HepG2 (cell line): Measurements from ENCODE around the gene CMYA5. TPM values are rescaled to one million over a fixed set of nuclear protein-coding genes. Genes with fewer than 3 reads are reported as not detected.

Source experiments
- ATAC-seq: fragments of 200-7000 bp; cut with Tn5 transposase; 3 replicates; pipeline ENCODE4 v1.9.1; 2020; ENCODE audit warnings: mild to moderate bottlenecking, moderate library complexity
- BruUV-seq: library from RNA; stranded (reverse); fragments of 400-500 nt; replicated peaks from 2 replicates; lab custom pipeline; 2021; lab: Mats Ljungman, UMichigan
- CTCF ChIA-PET: fragments of 300-600 bp; formaldehyde crosslinking; extraction: SDS; loops from one replicate; lab custom pipeline; 2021; ENCODE audit warnings: low total read pairs, inconsistent platforms, low intra/inter-chr PET ratio; lab: Yijun Ruan, JAX
- POLR2A ChIA-PET: fragments of 350-600 bp; sonication (Branson Sonifier 250); formaldehyde crosslinking; loops from one replicate; lab custom pipeline; 2020; ENCODE audit warnings: antibody characterized with exemption, inconsistent platforms; lab: Yijun Ruan, JAX
- DNase-seq: peaks from one replicate; pipeline ENCODE4 v3.0.0-alpha.2; 2015; ENCODE audit warnings: low spot score
- FAIRE-seq: peaks from 3 replicates; lab custom pipeline; 2011; peaks lifted over from hg19 to GRCh38; lab: Jason Lieb, UNC
- H2AFZ ChIP-seq: one replicate; pipeline ENCODE4 v1.6.1; 2011; ENCODE audit warnings: low read length, inconsistent platforms
- H3K27ac ChIP-seq: fragments of 300-600 bp; 3 replicates; pipeline ENCODE4 v1.8.0; 2011; ENCODE audit warnings: mixed run types, mild to moderate bottlenecking, mixed read lengths, low read length, inconsistent platforms; ENCODE audit not compliant: insufficient read depth; ENCODE audit errors: extremely low read length
- H3K27me3 ChIP-seq, 2 experiments: fragments of 200-600 bp in 1 of 2; 2 replicates in 1 of 2; 3 replicates in 1 of 2; pipeline versions ENCODE4 v1.6.0 to v1.8.0; 2011; ENCODE audit warnings: low read length in 2 of 2, mild to moderate bottlenecking in 2 of 2, moderate library complexity in 2 of 2, inconsistent platforms in 1 of 2; ENCODE audit not compliant: insufficient read depth in 2 of 2, control insufficient read depth in 1 of 2
- H3K36me3 ChIP-seq, 2 experiments: fragments of 200-600 bp in 1 of 2; replicated peaks in 1 of 2; 2 replicates in 1 of 2; 3 replicates in 1 of 2; pipeline versions ENCODE4 v1.5.1 to v1.8.0; 2011; ENCODE audit warnings: low read length in 2 of 2, inconsistent platforms in 1 of 2; ENCODE audit not compliant: insufficient read depth in 2 of 2, control insufficient read depth in 1 of 2
- H3K4me1 ChIP-seq: 2 replicates; pipeline ENCODE4 v1.5.1; 2012; ENCODE audit warnings: low read length, inconsistent platforms; ENCODE audit not compliant: insufficient read depth
- H3K4me2 ChIP-seq: 2 replicates; pipeline ENCODE4 v1.6.0; 2011; ENCODE audit warnings: low read depth, low read length, inconsistent platforms
- H3K4me3 ChIP-seq, 3 experiments: fragments of 200-600 bp in 1 of 3; sonication (generic), shearing (Covaris generic) in 1 of 3; replicated peaks in 1 of 3; 2 replicates each; pipeline ENCODE4 v1.5.1; 2011 to 2016; ENCODE audit warnings: low read length in 3 of 3, inconsistent platforms in 2 of 3, low read depth in 2 of 3, mild to moderate bottlenecking in 2 of 3, control low read depth in 1 of 3, mixed read lengths in 1 of 3; ENCODE audit not compliant: insufficient read depth in 1 of 3
- H3K79me2 ChIP-seq: one replicate; pipeline ENCODE4 v1.6.1; 2011; ENCODE audit warnings: low read length, inconsistent platforms; ENCODE audit not compliant: insufficient read depth
- H3K9ac ChIP-seq: 2 replicates; pipeline ENCODE4 v1.6.0; 2011; ENCODE audit warnings: mild to moderate bottlenecking, low read depth, low read length, inconsistent platforms; ENCODE audit not compliant: insufficient read depth
- H3K9me3 ChIP-seq: 2 replicates; pipeline ENCODE4 v1.5.1; 2012; ENCODE audit warnings: mild to moderate bottlenecking, low read length
- H4K20me1 ChIP-seq: 2 replicates; pipeline ENCODE4 v1.6.0; 2011; ENCODE audit warnings: inconsistent platforms, mild to moderate bottlenecking, low read length, moderate library complexity; ENCODE audit not compliant: insufficient read depth
- FOSL2 ChIP-seq: sonication (generic); formaldehyde crosslinking; IDR thresholded peaks from 2 replicates; pipeline ENCODE4 v1.4.0; 2020; ENCODE audit warnings: missing genetic modification reagents
- HMGXB3 ChIP-seq: sonication (generic); formaldehyde crosslinking; IDR thresholded peaks from 2 replicates; pipeline ENCODE4 v1.4.0; 2020; ENCODE audit warnings: missing genetic modification reagents, borderline replicate concordance
- KLF16 ChIP-seq, 2 experiments: sonication (generic) in 1 of 2; formaldehyde crosslinking in 1 of 2; IDR thresholded peaks; 2 replicates each; pipeline versions ENCODE4 v1.6.1 to v1.8.0; 2016 to 2023; ENCODE audit warnings: missing genetic modification reagents in 2 of 2, missing compliant biosample characterization in 1 of 2
- MAX ChIP-seq: IDR thresholded peaks from 2 replicates; pipeline ENCODE4 v1.6.1; 2012; ENCODE audit warnings: inconsistent platforms
- MED13 ChIP-seq: sonication (generic); formaldehyde crosslinking; IDR thresholded peaks from 2 replicates; pipeline ENCODE4 v1.5.0; 2020; ENCODE audit warnings: missing genetic modification reagents
- MTF1 ChIP-seq: sonication (generic); formaldehyde crosslinking; IDR thresholded peaks from 2 replicates; pipeline ENCODE4 v1.5.0; 2020; ENCODE audit warnings: missing genetic modification reagents
- NFE2 ChIP-seq: sonication (generic); formaldehyde crosslinking; IDR thresholded peaks from 2 replicates; pipeline ENCODE4 v1.4.0; 2020; ENCODE audit warnings: missing genetic modification reagents
- PAX8 ChIP-seq: sonication (generic); formaldehyde crosslinking; IDR thresholded peaks from 2 replicates; pipeline ENCODE4 v1.8.0; 2022; ENCODE audit warnings: mild to moderate bottlenecking, missing genetic modification reagents, borderline replicate concordance
- STAG1 ChIP-seq: sonication (generic); formaldehyde crosslinking; IDR thresholded peaks from 2 replicates; pipeline ENCODE4 v1.4.0; 2020; ENCODE audit warnings: missing genetic modification reagents
- TRAFD1 ChIP-seq: sonication (generic); formaldehyde crosslinking; IDR thresholded peaks from 2 replicates; pipeline ENCODE4 v1.5.1; 2020; ENCODE audit warnings: missing genetic modification reagents, mild to moderate bottlenecking, borderline replicate concordance
- ZFAT ChIP-seq: sonication (generic); formaldehyde crosslinking; conservative IDR thresholded peaks from 2 replicates; pipeline ENCODE4 v1.8.1; 2023; ENCODE audit warnings: missing genetic modification reagents, inconsistent platforms
- WGBS: methylation state at CpG from one replicate; pipeline ENCODE4 v1.1.6; 2017; ENCODE audit warnings: low lambda C conversion rate; 5-methylcytosine and 5-hydroxymethylcytosine counted together
- in situ Hi-C: cut with HindIII; loops from 2 replicates; pipeline ENCODE4 v1.10.0; 2017; ENCODE audit warnings: low pct_unique_long_range_greater_than_20kb; ENCODE audit not compliant: extremely low pct_ligation_motif_present
- intact Hi-C: fragments of 100-400 bp; cut with micrococcal nuclease; formaldehyde crosslinking; loops from one replicate; pipeline ENCODE4 v1.10.0; 2022; ENCODE audit not compliant: unreplicated experiment
- polyA plus RNA-seq, 8 experiments: library from polyadenylated mRNA; depleted of rRNA in 3 of 8; stranded (reverse) in 7 of 8; unstranded in 1 of 8; fragments of >200 nt; fragmentation: Illumina TruSeq in 4 of 8; extraction: Trizol in 4 of 8; gene quantifications; 2 replicates each; pipeline versions ENCODE4 v1.2.1 to v1.2.3, GENCODE V29; 2011 to 2016; ENCODE audit warnings: low read depth in 4 of 8, missing spikeins in 1 of 8, mixed read lengths in 1 of 8; ENCODE audit not compliant: insufficient read depth in 1 of 8
- total RNA-seq, 5 experiments: library from RNA; depleted of rRNA; stranded (reverse); fragments of >200 nt; fragmentation: Illumina TruSeq; extraction: Trizol; gene quantifications; 2 replicates each; pipeline ENCODE4 v1.2.3, GENCODE V29; 2016; ENCODE audit warnings: low read depth in 1 of 5

Gene CMYA5
- total and polyA plus RNA-seq, 2 of the 13 experiments (the other 11 are each of a cell fraction or from before 2014, with no cell fraction given), result 0.13 to 0.51 TPM

DNA sequence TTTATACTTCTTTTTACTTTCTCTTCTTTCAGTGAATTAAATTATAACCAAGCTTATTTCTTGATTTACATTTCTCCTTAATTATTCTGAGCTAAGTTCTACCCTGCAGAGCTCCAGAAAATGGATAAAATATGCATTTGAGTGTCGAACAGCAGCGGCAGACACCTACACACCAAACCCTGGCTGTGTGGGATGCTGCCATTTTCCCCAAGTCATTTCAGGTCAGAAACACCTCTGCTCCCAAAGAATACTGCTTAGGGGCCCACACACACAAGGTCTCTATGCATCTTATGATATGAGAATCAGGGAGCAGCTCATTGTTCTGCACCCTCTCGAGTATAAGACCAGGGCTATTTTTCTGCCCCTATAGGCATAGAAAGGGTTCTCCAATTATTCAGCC lies 122.3 kb downstream of the CMYA5 start:
- Histone ChIP-seq H4K20me1 (no peaks in the 10 kb centered on the region), H3K9me3 (no peaks in the 10 kb centered on the region), H3K4me1 (no peaks in the 10 kb centered on the region), H3K4me3 (no peak overlapping the region), H2AFZ (no peak overlapping the region), H3K36me3 (no peaks in the 10 kb centered on the region), H3K4me2 (no peak overlapping the region), H3K27me3 (no peaks in the 10 kb centered on the region), H3K9ac (no peak overlapping the region), H3K27ac (no peak overlapping the region), H3K79me2 (no peaks in the 10 kb centered on the region)
- TF ChIP-seq FOSL2 (no peak), HMGXB3 (no peak), MED13 (no peak), MAX (no peak), PAX8 (CRISPR knock-in tag) (no peak), TRAFD1 (CRISPR knock-in tag) (no peak), MTF1 (CRISPR knock-in tag) (no peak), NFE2 (no peak), STAG1 (CRISPR knock-in tag) (no peak), KLF16 (CRISPR knock-in tag; IDR thresholded peaks at IDR 0.05) (no peak), ZFAT (CRISPR knock-in tag) (no peak)
- 54% methylated on average over 3 of the region's 3 CpGs for WGBS
- DNase-seq (no peak), ATAC-seq (no peak), FAIRE-seq (no peak)
- in situ Hi-C loops (no loop called here), intact Hi-C loops (no loop called here)
- CTCF ChIA-PET, result no interaction called here
- no TSS peak for BruUV-seq
- POLR2A ChIA-PET, result no interaction called here
